Activated B cell treated with CpG ODN at 0.5 μM for 24 hours (primary cell): Measurements from ENCODE around the gene APOL5. TPM values are rescaled to one million over a fixed set of nuclear protein-coding genes. Genes with fewer than 3 reads are reported as not detected.

Source experiments
- ATAC-seq: fragments of 200-7000 bp; cut with Tn5 transposase; one replicate; pipeline ENCODE4 v1.10.0; 2021; ENCODE audit warnings: low read depth, mild to moderate bottlenecking, moderate library complexity
- CTCF ChIA-PET: fragments of 350-600 bp; sonication (Branson Sonifier 250); formaldehyde crosslinking; loops from one replicate; lab custom pipeline; 2021; ENCODE audit warnings: antibody characterized with exemption; lab: Charles Lee
- POLR2A ChIA-PET: fragments of 350-600 bp; sonication (Branson Sonifier 250); formaldehyde crosslinking; loops from one replicate; lab custom pipeline; 2021; ENCODE audit warnings: antibody characterized with exemption; lab: Charles Lee
- DNase-seq: peaks from one replicate; pipeline ENCODE4 v3.0.0; 2022
- H3K27ac Mint-ChIP-seq: one replicate; pipeline ENCODE4 v1.8.0; 2020; ENCODE audit warnings: mixed read lengths
- H3K27me3 Mint-ChIP-seq: one replicate; pipeline ENCODE4 v1.8.0; 2021; ENCODE audit warnings: mixed read lengths
- H3K36me3 Mint-ChIP-seq: one replicate; pipeline ENCODE4 v1.8.0; 2021; ENCODE audit warnings: low read depth, mixed read lengths
- H3K4me1 Mint-ChIP-seq: one replicate; pipeline ENCODE4 v1.8.0; 2021; ENCODE audit warnings: mixed read lengths
- H3K4me3 Mint-ChIP-seq: one replicate; pipeline ENCODE4 v1.8.0; 2020; ENCODE audit warnings: mild to moderate bottlenecking, mixed read lengths
- H3K9me3 Mint-ChIP-seq: one replicate; pipeline ENCODE4 v1.8.0; 2020; ENCODE audit warnings: mixed read lengths
- intact Hi-C: fragments of 100-400 bp; cut with micrococcal nuclease; formaldehyde crosslinking; loops from one replicate; pipeline ENCODE4 v1.15.1; 2024
- total RNA-seq: library from RNA; stranded (reverse); gene quantifications from 2 replicates; pipeline ENCODE4 v1.2.3, GENCODE V29; 2022
- TF ChIP-seq, protein P1 (sequence below): fragments of 200-600 bp; IDR thresholded peaks from one replicate; pipeline ENCODE4 v1.8.0; 2022; ENCODE audit warnings: antibody characterized with exemption, mild to moderate bottlenecking

Gene APOL5
- total RNA-seq, 1 donor from 2014 or later, result not detected

DNA sequence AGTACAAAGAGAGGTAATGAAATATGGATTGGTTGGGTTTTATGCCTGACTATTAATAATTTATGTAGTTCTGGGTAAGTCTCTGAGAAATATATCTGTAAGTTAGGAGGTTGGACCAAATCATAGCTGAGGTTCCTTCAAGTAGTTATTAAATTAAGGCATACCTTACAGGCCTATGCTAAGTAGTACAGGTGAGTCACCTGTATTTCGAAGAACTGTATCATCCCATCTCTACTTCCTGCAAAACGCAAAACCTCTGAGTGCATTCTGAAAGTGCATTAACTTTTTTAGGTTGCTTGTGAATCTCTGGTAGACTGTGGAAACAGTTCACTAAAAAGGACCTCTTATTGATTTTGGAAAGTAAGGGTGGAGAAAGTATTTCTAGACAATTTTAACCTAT is 37.1 kb downstream of the APOL5 start:
- Mint-ChIP-seq H3K27ac (no peak overlapping the region), H3K36me3 (no peaks in the 10 kb centered on the region), H3K27me3 (peaks cover 65% of the 10 kb centered on the region), H3K4me3 (no peak overlapping the region), H3K4me1 (peaks cover 16% of the 10 kb centered on the region), H3K9me3 (no peaks in the 10 kb centered on the region)
- intact Hi-C loops, result no loop called here
- DNase-seq (no peak), ATAC-seq (no peak)
- POLR2A ChIA-PET, result no interaction called here
- CTCF ChIA-PET, result no interaction called here
- TF ChIP-seq, protein P1, sequence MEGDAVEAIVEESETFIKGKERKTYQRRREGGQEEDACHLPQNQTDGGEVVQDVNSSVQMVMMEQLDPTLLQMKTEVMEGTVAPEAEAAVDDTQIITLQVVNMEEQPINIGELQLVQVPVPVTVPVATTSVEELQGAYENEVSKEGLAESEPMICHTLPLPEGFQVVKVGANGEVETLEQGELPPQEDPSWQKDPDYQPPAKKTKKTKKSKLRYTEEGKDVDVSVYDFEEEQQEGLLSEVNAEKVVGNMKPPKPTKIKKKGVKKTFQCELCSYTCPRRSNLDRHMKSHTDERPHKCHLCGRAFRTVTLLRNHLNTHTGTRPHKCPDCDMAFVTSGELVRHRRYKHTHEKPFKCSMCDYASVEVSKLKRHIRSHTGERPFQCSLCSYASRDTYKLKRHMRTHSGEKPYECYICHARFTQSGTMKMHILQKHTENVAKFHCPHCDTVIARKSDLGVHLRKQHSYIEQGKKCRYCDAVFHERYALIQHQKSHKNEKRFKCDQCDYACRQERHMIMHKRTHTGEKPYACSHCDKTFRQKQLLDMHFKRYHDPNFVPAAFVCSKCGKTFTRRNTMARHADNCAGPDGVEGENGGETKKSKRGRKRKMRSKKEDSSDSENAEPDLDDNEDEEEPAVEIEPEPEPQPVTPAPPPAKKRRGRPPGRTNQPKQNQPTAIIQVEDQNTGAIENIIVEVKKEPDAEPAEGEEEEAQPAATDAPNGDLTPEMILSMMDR, result no peak

DNA sequence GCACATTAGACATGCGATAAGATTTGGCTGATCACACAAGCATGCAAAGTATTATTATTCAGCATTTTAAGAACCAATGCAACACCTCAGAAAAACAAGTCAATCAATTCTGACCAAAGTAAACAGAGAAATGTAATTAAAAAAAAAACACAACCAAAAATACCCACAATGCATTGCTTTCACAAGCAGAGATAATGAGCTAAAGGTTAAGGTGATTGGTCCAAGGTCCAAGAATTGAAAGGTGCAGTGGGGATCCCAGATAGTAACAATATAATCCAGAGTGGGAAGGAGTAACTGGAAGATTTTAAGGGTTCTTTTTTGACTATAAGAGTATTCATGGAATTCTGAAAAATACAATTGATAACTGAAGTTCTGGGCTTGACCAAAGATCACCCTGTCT is 39.0 kb downstream of the APOL5 start:
- H3K4me1 Mint-ChIP-seq, result peaks cover 11% of the 10 kb centered on the region
- DNase-seq, result no peak
- ChIA-PET CTCF (no interaction called here), POLR2A (interaction anchor here (0.6 kb wide), 1 partner anchor 280 kb away, joined by 3 read pairs; no protein-coding TSS in a partner anchor)
- no peaks in the 10 kb centered on the region for H3K36me3 Mint-ChIP-seq
- intact Hi-C loops, result no loop called here
- ATAC-seq, result no peak
- H3K27ac Mint-ChIP-seq, result no peak overlapping the region
- no peaks in the 10 kb centered on the region for H3K9me3 Mint-ChIP-seq
- H3K27me3 Mint-ChIP-seq, result peaks cover 67% of the 10 kb centered on the region
- TF ChIP-seq, protein P1, result no peak
- no peak overlapping the region for H3K4me3 Mint-ChIP-seq

DNA sequence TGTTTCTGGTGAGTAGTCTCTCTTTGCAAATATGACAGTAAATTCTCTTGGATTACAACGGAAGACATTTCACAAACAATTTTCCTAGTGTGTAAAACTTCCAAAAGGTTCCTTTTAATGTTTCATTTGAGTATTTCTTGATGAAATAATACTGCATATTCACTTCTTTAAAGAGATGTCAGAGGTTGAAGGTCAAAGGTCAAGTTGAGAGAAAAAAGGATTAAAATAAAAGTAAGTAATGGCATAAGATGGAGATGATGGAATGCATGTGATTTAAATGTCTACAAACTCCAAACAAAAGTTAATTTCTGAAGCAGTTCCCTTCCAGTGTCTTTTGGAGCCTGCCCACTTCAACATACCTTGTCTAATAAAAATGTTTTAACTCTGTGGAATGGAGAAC is 40.7 kb downstream of the APOL5 start:
- Mint-ChIP-seq H3K27me3 (peaks cover 59% of the 10 kb centered on the region), H3K27ac (no peak overlapping the region), H3K36me3 (no peaks in the 10 kb centered on the region), H3K4me1 (no peaks in the 10 kb centered on the region), H3K9me3 (no peaks in the 10 kb centered on the region), H3K4me3 (no peak overlapping the region)
- intact Hi-C loops, result no loop called here
- CTCF ChIA-PET, result no interaction called here
- TF ChIP-seq, protein P1, result no peak
- POLR2A ChIA-PET, result no interaction called here
- DNase-seq (no peak), ATAC-seq (no peak)

DNA sequence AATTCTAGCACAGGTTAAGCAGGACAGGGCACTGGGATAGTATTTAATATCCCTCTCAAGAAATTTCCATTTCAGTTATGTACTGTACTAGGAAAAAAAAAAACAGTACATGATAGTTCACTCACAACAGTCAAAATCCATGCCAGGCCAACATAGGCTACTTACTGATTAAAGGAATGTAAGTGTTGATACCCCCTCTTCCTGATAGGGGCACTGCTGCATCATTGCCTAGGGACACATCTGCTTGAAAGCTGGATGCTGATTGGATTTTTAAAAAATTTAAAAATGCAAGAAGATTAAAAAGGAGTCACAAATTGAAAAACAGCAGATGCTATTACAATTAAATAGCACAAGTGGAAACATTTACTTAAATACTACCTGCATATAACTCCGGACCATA is 43.4 kb downstream of the APOL5 start:
- DNase-seq (no peak), ATAC-seq (no peak)
- no peak overlapping the region for H3K27ac Mint-ChIP-seq
- peaks cover 58% of the 10 kb centered on the region for H3K27me3 Mint-ChIP-seq
- POLR2A ChIA-PET, result no interaction called here
- H3K4me3 Mint-ChIP-seq, result no peak overlapping the region
- H3K9me3 Mint-ChIP-seq, result no peaks in the 10 kb centered on the region
- H3K36me3 Mint-ChIP-seq, result no peaks in the 10 kb centered on the region
- intact Hi-C loops, result no loop called here
- H3K4me1 Mint-ChIP-seq, result no peaks in the 10 kb centered on the region
- CTCF ChIA-PET, result interaction anchor here (0.8 kb wide), 1 partner anchor 133 kb away, joined by 3 read pairs; no protein-coding TSS in a partner anchor
- TF ChIP-seq, protein P1, result no peak

DNA sequence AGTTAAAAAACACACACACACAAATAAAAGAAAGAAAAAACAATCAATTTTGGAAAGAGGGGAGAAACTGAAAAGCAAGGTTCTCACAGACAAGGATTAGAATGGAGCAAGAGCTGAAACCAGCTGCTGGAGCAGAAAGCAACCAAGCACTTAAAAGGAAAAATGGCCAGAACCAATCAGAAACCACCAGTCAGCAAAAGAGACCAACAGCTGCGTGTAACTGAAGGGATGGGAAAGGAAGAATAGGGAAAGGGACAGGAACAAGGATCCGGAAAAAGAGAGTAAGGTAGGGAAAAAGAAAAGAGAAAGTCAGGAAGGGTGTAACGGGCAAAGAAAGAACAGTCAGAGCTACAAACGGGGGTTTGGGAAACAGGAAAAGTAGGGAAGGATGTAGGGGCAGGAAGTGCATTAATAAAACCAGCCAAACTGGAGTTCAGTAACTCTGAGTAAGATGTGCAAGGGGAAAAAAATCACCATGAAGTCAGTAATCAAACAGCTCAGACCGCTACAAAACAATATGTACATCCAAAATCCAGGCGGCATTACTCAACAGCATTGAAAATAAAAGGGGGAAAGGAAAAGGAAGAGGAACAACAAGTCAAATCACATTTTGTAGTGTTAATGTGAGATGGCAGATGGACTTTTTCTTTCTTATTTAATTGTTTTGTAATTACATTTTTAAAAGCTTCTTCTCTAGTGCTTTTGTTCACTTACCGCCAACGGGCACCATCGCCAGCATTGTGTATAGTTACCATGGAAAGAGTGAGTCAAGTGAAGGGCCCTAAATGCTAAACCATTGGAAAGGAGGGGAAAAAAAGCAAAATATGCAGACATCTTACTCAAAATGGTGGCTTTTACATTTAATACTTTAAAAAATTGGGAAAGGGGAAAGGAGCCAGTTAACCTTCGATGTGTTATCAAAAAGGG is 49.2 kb downstream of the APOL5 start:
- Mint-ChIP-seq H3K27ac (no peak overlapping the region), H3K4me3 (no peak overlapping the region), H3K27me3 (peaks cover 27% of the 10 kb centered on the region), H3K9me3 (no peaks in the 10 kb centered on the region), H3K36me3 (no peaks in the 10 kb centered on the region), H3K4me1 (no peaks in the 10 kb centered on the region)
- TF ChIP-seq, protein P1, result no peak
- no peak for DNase-seq
- ChIA-PET POLR2A (no interaction called here), CTCF (no interaction called here)
- no peak for ATAC-seq
- intact Hi-C loops, result no loop called here
